ENCODE data around the gene RBM44. TPM values are rescaled to one million over a fixed set of nuclear protein-coding genes. Genes with fewer than 3 reads are reported as not detected.

The RBM44 gene
- total RNA-seq, 1 experiment from 2014 or later: 0.14 TPM

DNA sequence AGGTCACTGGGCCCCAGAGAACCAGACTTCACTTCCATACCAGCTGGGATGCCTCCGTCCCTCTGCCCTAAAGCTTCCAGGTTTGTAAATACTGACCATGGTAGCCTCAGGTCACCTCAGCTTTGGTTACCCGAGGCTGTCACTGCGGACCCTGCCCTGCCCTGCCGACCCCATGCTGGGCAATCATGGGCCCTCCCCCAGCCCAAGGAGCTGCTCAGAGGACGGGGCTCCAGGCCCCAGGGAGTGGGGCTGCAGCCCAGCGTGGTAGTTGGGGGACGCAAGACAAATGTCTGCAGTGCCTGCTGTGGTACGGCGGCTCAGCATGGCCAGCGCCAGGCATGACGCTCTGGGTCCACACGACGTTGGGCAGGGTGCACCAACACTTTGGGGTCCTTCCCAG lies 86.1 kb downstream of the RBM44 start:
- no peak overlapping the region for H3K4me3 Mint-ChIP-seq (ENCODE audit: unreplicated experiment)
- TF ChIP-seq, protein P1, sequence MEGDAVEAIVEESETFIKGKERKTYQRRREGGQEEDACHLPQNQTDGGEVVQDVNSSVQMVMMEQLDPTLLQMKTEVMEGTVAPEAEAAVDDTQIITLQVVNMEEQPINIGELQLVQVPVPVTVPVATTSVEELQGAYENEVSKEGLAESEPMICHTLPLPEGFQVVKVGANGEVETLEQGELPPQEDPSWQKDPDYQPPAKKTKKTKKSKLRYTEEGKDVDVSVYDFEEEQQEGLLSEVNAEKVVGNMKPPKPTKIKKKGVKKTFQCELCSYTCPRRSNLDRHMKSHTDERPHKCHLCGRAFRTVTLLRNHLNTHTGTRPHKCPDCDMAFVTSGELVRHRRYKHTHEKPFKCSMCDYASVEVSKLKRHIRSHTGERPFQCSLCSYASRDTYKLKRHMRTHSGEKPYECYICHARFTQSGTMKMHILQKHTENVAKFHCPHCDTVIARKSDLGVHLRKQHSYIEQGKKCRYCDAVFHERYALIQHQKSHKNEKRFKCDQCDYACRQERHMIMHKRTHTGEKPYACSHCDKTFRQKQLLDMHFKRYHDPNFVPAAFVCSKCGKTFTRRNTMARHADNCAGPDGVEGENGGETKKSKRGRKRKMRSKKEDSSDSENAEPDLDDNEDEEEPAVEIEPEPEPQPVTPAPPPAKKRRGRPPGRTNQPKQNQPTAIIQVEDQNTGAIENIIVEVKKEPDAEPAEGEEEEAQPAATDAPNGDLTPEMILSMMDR (IDR thresholded peaks at IDR 0.05; ENCODE audit: insufficient read depth in 1 of 2, low read depth in 1 of 2, low read length in 1 of 2, severe bottlenecking in 1 of 2, unreplicated experiment in 1 of 2): no peak
- H3K27me3 Mint-ChIP-seq (ENCODE audit: insufficient read depth, unreplicated experiment): no peaks in the 10 kb centered on the region
- Histone ChIP-seq H3K4me3 (ENCODE audit: low read depth, low read length) (no peak overlapping the region), H3K27me3 (replicated peaks; ENCODE audit: control insufficient read depth, insufficient read depth, low read length) (no peaks in the 10 kb centered on the region), H3K4me1 (no peaks in the 10 kb centered on the region), H3K36me3 (ENCODE audit: control insufficient read depth, insufficient read depth, low read length) (no peaks in the 10 kb centered on the region), H3K9me3 (no peaks in the 10 kb centered on the region)
- H3K4me1 Mint-ChIP-seq (ENCODE audit: low read depth, unreplicated experiment): no peaks in the 10 kb centered on the region
- no peak for DNase-seq
- ChIA-PET POLR2A (no interaction called here), CTCF (no interaction called here)
- intact Hi-C loops (cut with micrococcal nuclease; ENCODE audit: unreplicated experiment): no loop called here
- BruUV-seq (replicated peaks): no TSS peak
- no peaks in the 10 kb centered on the region for H3K36me3 Mint-ChIP-seq (ENCODE audit: insufficient read depth, unreplicated experiment)
- H3K9me3 Mint-ChIP-seq (ENCODE audit: unreplicated experiment): no peaks in the 10 kb centered on the region
- no peak overlapping the region for H3K27ac Mint-ChIP-seq (ENCODE audit: unreplicated experiment)

DNA sequence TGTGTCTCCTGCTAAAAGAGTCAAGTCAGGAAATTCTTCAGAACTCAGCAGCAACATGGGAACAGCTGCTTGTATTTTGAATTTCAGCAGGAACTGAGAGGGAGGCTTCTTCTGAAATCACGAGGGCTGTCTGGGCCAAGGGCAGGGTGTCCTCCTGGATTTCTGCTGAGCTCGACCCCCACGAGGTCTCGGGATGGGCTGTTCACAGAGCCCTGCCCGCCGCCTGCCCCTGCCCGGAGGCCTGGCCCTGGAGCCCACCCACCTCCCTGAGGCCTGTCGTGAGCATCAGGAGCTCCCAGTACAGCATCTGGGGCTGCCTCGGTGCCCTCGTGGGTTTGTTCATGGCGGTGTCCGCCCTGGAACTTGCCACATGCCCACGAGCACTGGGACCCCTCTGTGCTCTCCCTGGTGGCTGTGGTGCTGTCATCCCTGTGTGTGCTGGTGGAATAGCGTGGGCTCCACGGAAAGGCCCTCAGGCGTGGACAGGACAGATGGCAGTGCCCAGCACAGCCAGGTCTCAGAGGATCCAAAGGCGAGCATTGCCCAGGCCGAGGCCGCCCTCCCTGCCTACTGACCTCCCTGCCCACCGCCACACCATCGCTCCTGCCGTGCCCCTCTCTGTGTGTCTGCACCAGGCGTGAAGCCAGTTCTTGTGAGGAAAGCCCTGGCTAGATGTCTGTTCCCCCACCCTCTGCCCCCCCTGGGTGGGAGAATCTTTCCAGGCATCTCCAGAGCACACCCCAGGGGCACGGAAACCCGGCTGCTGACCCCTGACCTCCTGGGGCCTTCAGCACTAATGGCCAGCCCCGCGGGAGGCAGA lies 86.7 kb downstream of the RBM44 start:
- TF ChIP-seq, protein P1 (IDR thresholded peaks at IDR 0.05; ENCODE audit: insufficient read depth in 1 of 2, low read depth in 1 of 2, low read length in 1 of 2, severe bottlenecking in 1 of 2, unreplicated experiment in 1 of 2): no peak
- Histone ChIP-seq H3K4me3 (ENCODE audit: low read depth, low read length) (no peak overlapping the region), H3K9me3 (no peaks in the 10 kb centered on the region), H3K4me1 (no peaks in the 10 kb centered on the region), H3K27me3 (replicated peaks; ENCODE audit: control insufficient read depth, insufficient read depth, low read length) (no peaks in the 10 kb centered on the region), H3K36me3 (ENCODE audit: control insufficient read depth, insufficient read depth, low read length) (no peaks in the 10 kb centered on the region)
- ChIA-PET CTCF (no interaction called here), POLR2A (no interaction called here)
- BruUV-seq (replicated peaks): no TSS peak
- Mint-ChIP-seq H3K27ac (ENCODE audit: unreplicated experiment) (no peak overlapping the region), H3K9me3 (ENCODE audit: unreplicated experiment) (no peaks in the 10 kb centered on the region), H3K27me3 (ENCODE audit: insufficient read depth, unreplicated experiment) (no peaks in the 10 kb centered on the region), H3K4me1 (ENCODE audit: low read depth, unreplicated experiment) (no peaks in the 10 kb centered on the region), H3K4me3 (ENCODE audit: unreplicated experiment) (no peak overlapping the region), H3K36me3 (ENCODE audit: insufficient read depth, unreplicated experiment) (no peaks in the 10 kb centered on the region)
- intact Hi-C loops (cut with micrococcal nuclease; ENCODE audit: unreplicated experiment): no loop called here
- DNase-seq: no peak

DNA sequence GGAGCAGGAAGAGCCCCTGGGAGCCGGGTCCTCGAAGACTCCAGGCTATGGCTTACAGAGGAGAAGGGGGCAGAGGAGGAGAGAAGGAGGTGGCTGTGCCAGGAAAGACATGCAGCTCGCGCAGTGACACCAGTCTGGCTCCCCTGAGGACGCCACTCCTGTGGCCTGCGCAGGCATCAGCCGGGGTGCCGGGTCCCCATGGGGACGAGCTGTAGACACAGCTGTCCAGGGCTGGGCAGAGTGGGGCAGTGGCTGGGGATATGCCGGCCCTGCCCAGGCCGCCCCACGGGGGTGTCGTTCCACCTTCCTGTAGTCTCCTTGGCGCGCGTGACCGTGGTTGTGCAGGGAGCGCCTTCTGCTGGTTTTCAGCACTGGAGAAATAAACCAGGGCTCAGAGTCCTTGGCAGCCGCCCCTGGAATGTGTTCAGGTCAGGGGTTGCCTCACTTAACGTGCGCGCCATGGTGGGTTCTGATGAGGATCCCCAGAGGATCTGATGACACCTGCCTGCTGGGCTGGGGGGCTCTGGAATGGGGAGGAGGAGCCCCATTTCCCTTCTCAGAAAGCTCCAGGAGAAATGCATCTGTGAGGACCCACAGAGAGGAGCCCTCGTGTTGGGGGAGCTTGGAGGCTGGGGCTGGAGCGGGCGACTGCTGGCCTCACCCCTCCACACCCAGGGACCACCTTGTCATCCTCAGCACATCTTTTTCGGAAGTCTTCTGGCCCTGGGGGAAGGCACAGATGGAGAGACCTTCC lies 87.5 kb downstream of the RBM44 start:
- no peak overlapping the region for H3K4me3 Mint-ChIP-seq (ENCODE audit: unreplicated experiment)
- POLR2A ChIA-PET: no interaction called here

More for the DNA sequence above, 87.5 kb downstream of the RBM44 start:
- Histone ChIP-seq H3K4me3 (ENCODE audit: low read depth, low read length) (no peak overlapping the region), H3K36me3 (ENCODE audit: control insufficient read depth, insufficient read depth, low read length) (no peaks in the 10 kb centered on the region), H3K27me3 (replicated peaks; ENCODE audit: control insufficient read depth, insufficient read depth, low read length) (no peaks in the 10 kb centered on the region), H3K4me1 (no peaks in the 10 kb centered on the region), H3K9me3 (no peaks in the 10 kb centered on the region)
- intact Hi-C loops (cut with micrococcal nuclease; ENCODE audit: unreplicated experiment): no loop called here
- CTCF ChIA-PET: no interaction called here
- no peaks in the 10 kb centered on the region for H3K9me3 Mint-ChIP-seq (ENCODE audit: unreplicated experiment)
- no peaks in the 10 kb centered on the region for H3K36me3 Mint-ChIP-seq (ENCODE audit: insufficient read depth, unreplicated experiment)
- no peak for DNase-seq
- H3K27ac Mint-ChIP-seq (ENCODE audit: unreplicated experiment): no peak overlapping the region
- no peaks in the 10 kb centered on the region for H3K4me1 Mint-ChIP-seq (ENCODE audit: low read depth, unreplicated experiment)
- no TSS peak for BruUV-seq (replicated peaks)
- H3K27me3 Mint-ChIP-seq (ENCODE audit: insufficient read depth, unreplicated experiment): no peaks in the 10 kb centered on the region
- TF ChIP-seq, protein P1 (IDR thresholded peaks at IDR 0.05; ENCODE audit: insufficient read depth in 1 of 2, low read depth in 1 of 2, low read length in 1 of 2, severe bottlenecking in 1 of 2, unreplicated experiment in 1 of 2): no peak
